ENCODE results near the gene ZCCHC7.

DNA sequence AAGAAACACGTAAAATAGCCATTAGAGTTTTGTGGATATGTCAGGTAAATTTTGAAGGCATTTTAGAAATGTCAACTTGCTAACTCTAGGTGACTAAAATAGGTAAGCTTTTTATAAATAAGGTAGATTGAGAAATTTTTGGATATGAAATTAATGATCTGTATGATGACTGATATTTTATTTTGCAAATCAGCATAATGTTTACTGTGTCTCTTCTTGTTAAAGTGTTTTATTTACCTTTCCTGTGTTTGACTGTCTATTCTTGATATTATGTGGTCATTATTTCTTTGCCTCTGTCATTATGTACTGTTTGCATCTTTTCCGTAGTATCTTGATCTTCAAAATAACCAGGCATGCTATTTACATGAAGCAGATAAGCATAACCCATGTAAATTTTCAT is 58.4 kb downstream of the ZCCHC7 start:
- TF ChIP-seq, protein P1, sequence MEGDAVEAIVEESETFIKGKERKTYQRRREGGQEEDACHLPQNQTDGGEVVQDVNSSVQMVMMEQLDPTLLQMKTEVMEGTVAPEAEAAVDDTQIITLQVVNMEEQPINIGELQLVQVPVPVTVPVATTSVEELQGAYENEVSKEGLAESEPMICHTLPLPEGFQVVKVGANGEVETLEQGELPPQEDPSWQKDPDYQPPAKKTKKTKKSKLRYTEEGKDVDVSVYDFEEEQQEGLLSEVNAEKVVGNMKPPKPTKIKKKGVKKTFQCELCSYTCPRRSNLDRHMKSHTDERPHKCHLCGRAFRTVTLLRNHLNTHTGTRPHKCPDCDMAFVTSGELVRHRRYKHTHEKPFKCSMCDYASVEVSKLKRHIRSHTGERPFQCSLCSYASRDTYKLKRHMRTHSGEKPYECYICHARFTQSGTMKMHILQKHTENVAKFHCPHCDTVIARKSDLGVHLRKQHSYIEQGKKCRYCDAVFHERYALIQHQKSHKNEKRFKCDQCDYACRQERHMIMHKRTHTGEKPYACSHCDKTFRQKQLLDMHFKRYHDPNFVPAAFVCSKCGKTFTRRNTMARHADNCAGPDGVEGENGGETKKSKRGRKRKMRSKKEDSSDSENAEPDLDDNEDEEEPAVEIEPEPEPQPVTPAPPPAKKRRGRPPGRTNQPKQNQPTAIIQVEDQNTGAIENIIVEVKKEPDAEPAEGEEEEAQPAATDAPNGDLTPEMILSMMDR (IDR thresholded peaks at IDR 0.05) = no peak
- TF ChIP-seq PHF8 (IDR thresholded peaks at IDR 0.05; ENCODE audit: borderline replicate concordance, low read depth) = no peak
- TF ChIP-seq MAZ (IDR thresholded peaks at IDR 0.05; ENCODE audit: borderline replicate concordance, low read depth, low read length) = no peak
- no peak for TF ChIP-seq POLR2A (IDR thresholded peaks at IDR 0.05; ENCODE audit: low read length)
- no peak for TF ChIP-seq E2F6 (IDR thresholded peaks at IDR 0.05; ENCODE audit: borderline replicate concordance, low read depth)
- no peak for TF ChIP-seq PBX3 (IDR thresholded peaks at IDR 0.05)
- no peak for TF ChIP-seq SMC3 (IDR thresholded peaks at IDR 0.05)
- no peak for TF ChIP-seq ZFP36 (IDR thresholded peaks at IDR 0.05; ENCODE audit: borderline replicate concordance, partially characterized antibody)
- no peak for TF ChIP-seq MYC (IDR thresholded peaks at IDR 0.05; ENCODE audit: borderline replicate concordance, low read length)
